Thymus (tissue), 14 donors: ENCODE measurements around the gene LCN12. TPM values are rescaled to one million over a fixed set of nuclear protein-coding genes. Genes with fewer than 3 reads are reported as not detected.

Source experiments
- DNase-seq, 9 donors: peaks; one replicate each; pipeline ENCODE4 v3.0.0-alpha.2; 2013; ENCODE audit warnings: low spot score in 9 of 9, low read depth in 6 of 9, missing footprints in 1 of 9
- H3K27ac ChIP-seq, 2 donors: one replicate each; pipeline ENCODE4 v1.5.1; 2013; ENCODE audit warnings: control low read depth in 1 of 2, low read depth in 1 of 2, low read length in 1 of 2, mild to moderate bottlenecking in 1 of 2, moderate library complexity in 1 of 2
- H3K27me3 ChIP-seq, 2 donors: one replicate each; pipeline ENCODE4 v1.5.1; 2013; ENCODE audit warnings: low read length in 1 of 2; ENCODE audit not compliant: control insufficient read depth in 2 of 2, insufficient read depth in 1 of 2
- H3K36me3 ChIP-seq, 2 donors: one replicate each; pipeline ENCODE4 v1.5.1; 2013; ENCODE audit warnings: low read length in 1 of 2, mild to moderate bottlenecking in 1 of 2, moderate library complexity in 1 of 2; ENCODE audit not compliant: control insufficient read depth in 2 of 2, insufficient read depth in 2 of 2
- H3K4me1 ChIP-seq, 2 donors: one replicate each; pipeline ENCODE4 v1.5.1; 2013; ENCODE audit warnings: low read length in 2 of 2; ENCODE audit not compliant: control insufficient read depth in 2 of 2, insufficient read depth in 2 of 2
- H3K4me3 ChIP-seq, 2 donors: one replicate each; pipeline ENCODE4 v1.5.1; 2013; ENCODE audit warnings: low read length in 2 of 2, control low read depth in 1 of 2, mild to moderate bottlenecking in 1 of 2
- H3K9me3 ChIP-seq, 2 donors: one replicate each; pipeline ENCODE4 v1.5.1; 2013; ENCODE audit warnings: low read length in 1 of 2, mild to moderate bottlenecking in 1 of 2; ENCODE audit not compliant: control insufficient read depth in 2 of 2, insufficient read depth in 1 of 2
- WGBS: extraction: QIAGEN DNeasy Blood & Tissue Kit; methylation state at CpG from one replicate; pipeline ENCODE4 v1.1.7; 2013; 5-methylcytosine and 5-hydroxymethylcytosine counted together
- long read RNA-seq, 10 donors: transcript quantifications; one replicate each; lab custom pipeline, GENCODE V29; 2026
- polyA plus RNA-seq: library from polyadenylated mRNA; stranded (reverse); fragments of 200-250 nt; gene quantifications from one replicate; pipeline ENCODE4 v1.2.3, GENCODE V29; 2013
- total RNA-seq: library from RNA; stranded (reverse); fragments of 120-200 nt; gene quantifications from one replicate; pipeline ENCODE4 v1.2.4, GENCODE V29; 2013
- donor health status: healthy.

LCN12 gene, protein sequence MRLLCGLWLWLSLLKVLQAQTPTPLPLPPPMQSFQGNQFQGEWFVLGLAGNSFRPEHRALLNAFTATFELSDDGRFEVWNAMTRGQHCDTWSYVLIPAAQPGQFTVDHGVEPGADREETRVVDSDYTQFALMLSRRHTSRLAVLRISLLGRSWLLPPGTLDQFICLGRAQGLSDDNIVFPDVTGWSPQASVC
- total RNA-seq, result 4.2 TPM
- 14.4 TPM for polyA plus RNA-seq
- long read RNA-seq, donor 1, result 0 reads
- long read RNA-seq, donor 2, result 0 reads
- long read RNA-seq, donor 3, result 0 reads
- long read RNA-seq, donor 4, result 0 reads
- long read RNA-seq, donor 5, partial matches to known transcripts, result 5 of 6 reads
- long read RNA-seq, donor 5, other reads (novel, unspliced or antisense), result 0 of 6 reads
- long read RNA-seq, donor 6, result 0 reads
- long read RNA-seq, donor 7, result 0 reads
- long read RNA-seq, donor 8, result 0 reads
- long read RNA-seq, donor 9, result 0 reads
- long read RNA-seq, donor 10, result 0 reads

DNA sequence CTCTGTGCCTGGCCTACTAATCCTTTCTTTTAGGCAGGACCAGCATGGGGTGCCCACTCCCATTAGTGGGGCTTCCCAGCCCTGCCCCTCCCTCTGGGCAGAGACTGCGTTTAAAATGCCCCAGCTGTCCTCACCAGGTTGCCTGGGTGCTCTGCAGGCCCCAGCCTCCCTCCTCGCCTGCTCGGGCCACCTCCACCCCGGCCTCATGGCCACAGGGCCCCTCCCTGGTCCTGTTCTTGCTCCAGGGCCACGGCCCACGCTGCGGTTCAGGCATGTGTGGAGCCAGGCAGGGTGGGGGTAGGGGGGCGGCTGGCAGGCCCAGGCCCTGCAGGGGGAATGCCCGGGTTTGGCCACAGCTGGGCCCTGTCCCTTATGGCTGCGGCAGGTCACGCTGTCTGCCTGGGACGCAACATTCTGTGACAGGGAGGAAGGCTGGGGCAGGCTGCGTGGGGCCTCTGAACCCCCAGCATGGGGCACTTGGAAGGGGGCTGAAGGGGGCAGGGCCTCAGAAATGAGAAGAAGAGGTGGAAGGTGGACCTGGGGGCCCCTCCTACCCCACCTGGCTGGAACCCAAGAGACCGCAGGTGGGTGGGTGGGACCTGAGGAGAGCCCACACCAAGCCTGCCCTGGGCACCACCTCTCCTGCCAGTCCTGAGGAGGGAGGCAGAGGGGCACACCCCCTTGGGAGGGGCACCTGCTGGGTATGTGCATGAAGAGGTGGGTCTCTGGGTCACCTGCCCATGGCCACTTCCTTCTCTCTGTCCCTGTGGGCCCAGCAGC, at the start of gene LCN12:
Gene LCN12 (plus strand): TSS at position 733 of the 780 bp plus-strand sequence. CDS start 55 bp downstream, outside the sequence.
- DNase-seq, result no peak
- Histone ChIP-seq H3K4me1 (peaks cover 7 to 38% of the 10 kb centered on the region in 2 donors), H3K9me3 (no peaks in the 10 kb centered on the region), H3K27me3 (no peaks in the 10 kb centered on the region), H3K27ac (no peak within 1 kb of the TSS), H3K36me3 (no peaks in the 10 kb centered on the region), H3K4me3 (no peak within 1 kb of the TSS)
- WGBS, result 94% methylated on average over 14 of the region's 14 CpGs

DNA sequence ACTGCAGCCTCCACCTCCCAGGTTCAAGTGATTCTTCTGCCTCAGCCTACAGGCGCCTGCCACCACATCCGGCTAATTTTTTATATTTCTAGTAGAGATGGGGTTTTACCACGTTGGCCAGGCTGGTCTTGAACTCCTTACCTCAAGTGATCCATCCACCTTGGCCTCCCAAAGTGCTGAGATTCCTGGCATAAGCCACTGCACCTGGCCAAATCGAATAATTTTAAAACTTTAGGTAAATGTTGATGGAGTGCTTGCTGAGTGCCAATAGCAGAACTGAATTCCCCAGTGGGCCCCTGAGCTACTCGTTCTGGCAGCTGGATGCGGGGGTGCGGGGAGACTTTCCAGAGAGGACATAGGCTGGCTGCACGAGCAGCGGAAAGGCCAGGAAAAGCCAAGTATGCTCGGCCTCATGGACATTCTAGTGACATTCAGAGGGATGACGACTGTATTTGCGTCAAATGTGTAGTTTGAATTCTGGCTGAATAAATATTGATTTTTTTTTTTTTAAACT, 49.0 kb upstream of the LCN12 start:
- Histone ChIP-seq H3K9me3 (no peaks in the 10 kb centered on the region), H3K36me3 (peaks cover 76 to 83% of the 10 kb centered on the region in 2 donors), H3K4me1 (peaks cover 0 to 26% of the 10 kb centered on the region in 2 donors), H3K4me3 (no peak overlapping the region), H3K27ac (peak overlapping the region; percentile 82 to 84), H3K27me3 (no peaks in the 10 kb centered on the region)
- 91% methylated on average over 12 of the region's 12 CpGs for whole genome bisulfite sequencing
- no peak for DNase-seq

GRCh38 chr9:136906266-136906665, 45.8 kb upstream of the LCN12 start:
- WGBS, result 96% methylated on average over 4 of the region's 4 CpGs
- peaks cover 71 to 74% of the 10 kb centered on the region in 2 donors for H3K36me3 ChIP-seq
- peaks cover 0 to 23% of the 10 kb centered on the region in 2 donors for H3K4me1 ChIP-seq
- DNase-seq, result no peak
- no peaks in the 10 kb centered on the region for H3K9me3 ChIP-seq
- no peaks in the 10 kb centered on the region for H3K27me3 ChIP-seq
- no peak overlapping the region for H3K4me3 ChIP-seq
- H3K27ac ChIP-seq, result no peak overlapping the region

DNA sequence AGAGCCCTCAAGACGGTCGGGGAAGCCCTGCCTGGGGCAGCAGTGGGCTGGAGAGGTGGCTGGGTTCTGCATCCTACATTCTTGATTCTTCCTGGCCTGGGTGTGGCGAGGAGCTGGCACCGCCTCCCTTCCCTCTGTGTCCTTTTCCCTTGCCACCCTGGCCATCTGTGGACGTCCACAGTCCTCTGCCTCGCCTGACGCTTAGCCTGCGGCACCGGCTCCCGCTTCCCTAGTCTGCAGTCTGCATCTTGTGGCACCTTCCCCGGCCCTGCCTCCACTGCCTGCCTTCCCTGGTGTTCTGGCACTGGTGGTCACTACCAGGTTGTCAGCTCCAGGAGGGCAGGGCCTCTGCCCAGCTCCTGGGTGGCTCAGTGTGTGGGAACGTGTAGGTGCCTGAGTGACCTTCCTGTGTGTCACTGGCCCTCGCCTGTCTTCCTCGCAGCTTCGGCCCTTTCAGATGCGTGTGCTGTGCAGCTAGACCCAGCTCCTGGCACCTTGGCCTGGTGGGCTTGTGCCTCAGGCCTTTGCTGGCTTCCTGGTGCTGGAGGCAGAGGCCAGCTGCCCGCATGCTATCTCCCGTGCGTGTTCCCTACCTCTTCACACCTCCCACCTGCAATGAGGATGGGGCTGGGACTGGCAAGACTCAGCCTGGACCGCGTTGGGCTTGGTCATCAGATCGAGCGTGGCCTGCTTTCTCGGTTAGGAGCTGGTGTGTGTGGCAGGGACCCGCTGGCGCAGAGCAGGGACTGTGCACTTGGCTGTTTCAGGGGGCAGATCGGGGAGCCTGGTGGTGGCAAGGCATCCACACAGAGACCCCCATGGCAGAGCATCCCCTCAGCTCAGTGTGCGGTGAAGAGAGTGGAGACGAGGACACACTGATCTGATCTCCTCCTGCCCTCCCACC, 44.8 kb upstream of the LCN12 start:
- no peak for DNase-seq
- no peaks in the 10 kb centered on the region for H3K27me3 ChIP-seq
- H3K27ac ChIP-seq, result no peak overlapping the region
- peaks cover 61 to 64% of the 10 kb centered on the region in 2 donors for H3K36me3 ChIP-seq
- no peak overlapping the region for H3K4me3 ChIP-seq
- WGBS, result 98% methylated on average over 29 of the region's 29 CpGs
- H3K9me3 ChIP-seq, result no peaks in the 10 kb centered on the region
- H3K4me1 ChIP-seq, result peaks cover 0 to 13% of the 10 kb centered on the region in 2 donors

- peaks cover 61 to 69% of the 10 kb centered on the region in 2 donors for H3K36me3 ChIP-seq
- 97% methylated on average over 12 of the region's 12 CpGs for WGBS
- H3K9me3 ChIP-seq, result no peaks in the 10 kb centered on the region
- no peak overlapping the region for H3K27ac ChIP-seq
- no peaks in the 10 kb centered on the region for H3K4me1 ChIP-seq
- no peaks in the 10 kb centered on the region for H3K27me3 ChIP-seq
- no peak for DNase-seq
- H3K4me3 ChIP-seq, result no peak overlapping the region
Observed at GRCh38 chr9:136910197-136910900, 41.7 kb upstream of the LCN12 start.

GRCh38 chr9:136910901-136911245, 41.2 kb upstream of the LCN12 start:
- WGBS, result 95% methylated on average over 12 of the region's 12 CpGs
- Histone ChIP-seq H3K36me3 (peaks cover 63 to 71% of the 10 kb centered on the region in 2 donors), H3K4me1 (no peaks in the 10 kb centered on the region), H3K27me3 (no peaks in the 10 kb centered on the region), H3K27ac (no peak overlapping the region), H3K9me3 (no peaks in the 10 kb centered on the region), H3K4me3 (no peak overlapping the region)
- DNase-seq, result no peak

DNA sequence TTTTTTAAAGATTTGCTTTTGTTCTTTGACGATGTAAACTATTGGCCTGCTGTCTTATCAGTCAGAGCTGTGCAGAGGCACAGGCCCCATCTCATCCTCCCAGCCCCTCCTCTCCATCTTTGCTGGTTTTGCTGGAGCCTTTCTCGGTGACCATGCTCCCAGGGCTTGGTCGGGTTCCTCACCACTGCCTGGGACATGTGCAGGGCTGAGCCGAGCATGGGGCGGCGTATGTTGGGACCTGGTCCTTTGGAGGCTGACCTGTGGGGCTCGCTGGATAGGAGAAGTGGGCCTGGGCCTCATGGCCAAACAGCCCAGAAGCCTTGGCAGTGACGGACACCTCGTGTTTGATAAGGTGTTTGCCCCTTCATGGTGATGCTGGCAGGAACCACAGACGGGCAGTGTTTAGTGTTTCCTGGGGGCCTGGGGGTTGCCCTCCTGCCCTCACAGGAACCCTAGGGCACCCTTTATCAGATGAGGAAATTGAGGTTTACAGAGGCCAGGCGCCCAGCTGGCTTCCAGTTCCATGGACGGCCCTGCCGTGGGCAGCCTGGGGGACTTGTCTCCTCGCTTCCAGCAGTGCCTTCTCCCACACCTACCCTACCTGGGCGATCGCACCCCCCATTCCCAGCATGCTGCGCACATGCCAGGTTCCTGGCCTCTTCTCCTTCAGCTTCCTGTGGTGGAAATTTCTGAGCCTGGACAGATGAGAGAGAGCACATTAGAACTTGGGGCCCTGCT, 38.2 kb upstream of the LCN12 start:
- no peaks in the 10 kb centered on the region for H3K27me3 ChIP-seq
- WGBS, result 98% methylated on average over 17 of the region's 17 CpGs
- H3K4me3 ChIP-seq, result no peak overlapping the region
- H3K4me1 ChIP-seq, result no peaks in the 10 kb centered on the region
- peaks cover 57 to 68% of the 10 kb centered on the region in 2 donors for H3K36me3 ChIP-seq
- H3K9me3 ChIP-seq, result no peaks in the 10 kb centered on the region
- DNase-seq, result no peak
- no peak overlapping the region for H3K27ac ChIP-seq
